DND-41 (cell line): Measurements from ENCODE around the gene DYNC2I2.

Source experiments
- ATAC-seq: fragments of 200-7000 bp; cut with Tn5 transposase; 3 replicates; pipeline ENCODE4 v1.9.1; 2021; ENCODE audit warnings: low read depth; ENCODE audit not compliant: insufficient read depth
- DNase-seq: peaks from one replicate; pipeline ENCODE4 v3.0.0-alpha.2; 2020
- H2AFZ ChIP-seq: 2 replicates; pipeline ENCODE4 v1.6.0; 2012; ENCODE audit warnings: low read depth, low read length
- H3K27ac ChIP-seq: 2 replicates; pipeline ENCODE4 v1.5.1; 2012; ENCODE audit warnings: low read length, inconsistent platforms
- H3K27me3 ChIP-seq: fragments of 200-600 bp; sonication (generic); 2 replicates; pipeline ENCODE4 v1.6.0; 2012; ENCODE audit warnings: low read length, mild to moderate bottlenecking, inconsistent platforms; ENCODE audit not compliant: insufficient read depth, poor library complexity
- H3K36me3 ChIP-seq: 2 replicates; pipeline ENCODE4 v1.5.1; 2012; ENCODE audit warnings: low read length, inconsistent platforms; ENCODE audit not compliant: insufficient read depth
- H3K4me1 ChIP-seq: 2 replicates; pipeline ENCODE4 v1.5.1; 2012; ENCODE audit warnings: mild to moderate bottlenecking, low read length; ENCODE audit not compliant: insufficient read depth
- H3K4me2 ChIP-seq: 2 replicates; pipeline ENCODE4 v1.6.0; 2012; ENCODE audit warnings: mild to moderate bottlenecking, moderate library complexity, low read length, inconsistent platforms; ENCODE audit not compliant: insufficient read depth
- H3K4me3 ChIP-seq, 2 experiments: fragments of 200-600 bp in 1 of 2; shearing (Covaris generic) in 1 of 2; 2 replicates each; pipeline ENCODE4 v1.5.1; 2012 to 2016; ENCODE audit warnings: inconsistent platforms in 2 of 2, low read length in 2 of 2, mild to moderate bottlenecking in 2 of 2, low read depth in 1 of 2, moderate library complexity in 1 of 2
- H3K79me2 ChIP-seq: 2 replicates; pipeline ENCODE4 v1.6.0; 2012; ENCODE audit warnings: low read length, inconsistent platforms; ENCODE audit not compliant: insufficient read depth
- H3K9ac ChIP-seq: 2 replicates; pipeline ENCODE4 v1.6.0; 2012; ENCODE audit warnings: low read depth, mild to moderate bottlenecking, inconsistent platforms, low read length, moderate library complexity
- H3K9me3 ChIP-seq: 2 replicates; pipeline ENCODE4 v1.5.1; 2012; ENCODE audit warnings: low read length, moderate library complexity, mild to moderate bottlenecking, inconsistent platforms; ENCODE audit not compliant: insufficient read depth, severe bottlenecking
- H4K20me1 ChIP-seq: 2 replicates; pipeline ENCODE4 v1.6.0; 2012; ENCODE audit warnings: low read length; ENCODE audit not compliant: insufficient read depth
- CTCF ChIP-seq: IDR thresholded peaks from 2 replicates; pipeline ENCODE4 v1.5.1; 2012; ENCODE audit warnings: borderline replicate concordance, low read length, moderate library complexity, mild to moderate bottlenecking; ENCODE audit not compliant: poor library complexity, severe bottlenecking; ENCODE audit errors: extremely low read depth
- EZH2 ChIP-seq: IDR thresholded peaks from 3 replicates; pipeline ENCODE4 v1.6.1; 2012; ENCODE audit warnings: borderline replicate concordance, low read depth, mild to moderate bottlenecking, moderate library complexity, low read length, inconsistent platforms; ENCODE audit not compliant: severe bottlenecking

The DYNC2I2 gene

GRCh38 chr9:128627906-128628305 is 28.7 kb downstream of the DYNC2I2 start:
- Histone ChIP-seq H4K20me1 (peaks cover 3% of the 10 kb centered on the region; the same call in 1 of the 2 replicates), H3K79me2 (no peaks in the 10 kb centered on the region), H3K36me3 (peaks cover 91% of the 10 kb centered on the region), H3K27ac (no peak overlapping the region), H3K4me2 (no peak overlapping the region), H3K9ac (no peak overlapping the region), H3K27me3 (no peaks in the 10 kb centered on the region), H2AFZ (no peak overlapping the region), H3K9me3 (no peaks in the 10 kb centered on the region), H3K4me3 (no peak overlapping the region), H3K4me1 (no peaks in the 10 kb centered on the region)
- ATAC-seq (no peak), DNase-seq (no peak)
- TF ChIP-seq CTCF (no peak), EZH2 (no peak)

- H3K4me3 ChIP-seq: no peak overlapping the region
- H3K4me2 ChIP-seq: no peak overlapping the region
- no peaks in the 10 kb centered on the region for H3K27me3 ChIP-seq
- DNase-seq: no peak
- no peak overlapping the region for H3K9ac ChIP-seq
- H2AFZ ChIP-seq: no peak overlapping the region
- H4K20me1 ChIP-seq: peaks cover 3% of the 10 kb centered on the region; the same call in 1 of the 2 replicates
- no peak for ATAC-seq
- H3K27ac ChIP-seq: no peak overlapping the region
- peaks cover 87% of the 10 kb centered on the region for H3K36me3 ChIP-seq
- H3K4me1 ChIP-seq: no peaks in the 10 kb centered on the region
- H3K9me3 ChIP-seq: no peaks in the 10 kb centered on the region
- no peaks in the 10 kb centered on the region for H3K79me2 ChIP-seq
- no peak for TF ChIP-seq CTCF
- no peak for TF ChIP-seq EZH2
Observed at GRCh38 chr9:128627127-128627715, 29.4 kb downstream of the DYNC2I2 start.

- Histone ChIP-seq H3K9me3 (no peaks in the 10 kb centered on the region), H3K9ac (no peak overlapping the region), H3K79me2 (no peaks in the 10 kb centered on the region), H3K4me2 (no peak overlapping the region), H3K36me3 (peaks cover 87% of the 10 kb centered on the region), H2AFZ (no peak overlapping the region), H3K27me3 (no peaks in the 10 kb centered on the region), H4K20me1 (peaks cover 3% of the 10 kb centered on the region; the same call in 1 of the 2 replicates), H3K4me3 (no peak overlapping the region), H3K4me1 (no peaks in the 10 kb centered on the region), H3K27ac (no peak overlapping the region)
- no peak for ATAC-seq
- no peak for DNase-seq
- TF ChIP-seq CTCF (no peak), EZH2 (no peak)
Observed at GRCh38 chr9:128626181-128626580, 30.5 kb downstream of the DYNC2I2 start.
